ENCODE measurements around the gene KANSL1L. TPM values are rescaled to one million over a fixed set of nuclear protein-coding genes. Genes with fewer than 3 reads are reported as not detected.

Gene KANSL1L
- polyA plus RNA-seq, 1 experiment = 8.9 TPM

DNA sequence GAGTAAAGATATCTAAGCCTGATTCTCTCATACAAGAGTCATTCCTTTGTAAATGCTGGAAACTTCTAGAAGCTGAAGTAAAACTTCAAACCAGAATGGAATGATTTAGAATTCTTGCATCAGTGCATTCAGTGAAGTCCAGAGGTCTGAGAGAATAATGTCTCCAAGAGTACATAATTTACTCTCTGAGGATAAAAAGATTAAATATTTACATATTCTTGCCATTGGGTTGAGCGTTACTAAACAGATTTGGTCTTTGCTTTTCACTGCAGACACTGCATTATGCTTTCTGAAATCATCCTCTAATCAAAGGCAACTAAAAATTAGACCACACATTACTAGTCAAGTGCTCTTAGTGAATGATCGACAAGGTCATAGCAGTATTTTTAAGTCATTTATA is 26.5 kb upstream of the KANSL1L start:
- DNase-seq (ENCODE audit: low read depth, low spot score) = no peak
- Histone ChIP-seq H3K27me3 (ENCODE audit: control insufficient read depth, insufficient read depth, low read length) (no peaks in the 10 kb centered on the region), H3K9me3 (ENCODE audit: control insufficient read depth, insufficient read depth, low read length) (no peaks in the 10 kb centered on the region), H3K27ac (ENCODE audit: low read depth, low read length) (no peak overlapping the region), H3K4me3 (ENCODE audit: low read depth, low read length) (no peak overlapping the region)
- POLR2A ChIA-PET = interaction anchor here (0.6 kb wide), 1 partner anchor 20 kb away, joined by 9 read pairs; no protein-coding TSS in a partner anchor
- TF ChIP-seq, protein P1, sequence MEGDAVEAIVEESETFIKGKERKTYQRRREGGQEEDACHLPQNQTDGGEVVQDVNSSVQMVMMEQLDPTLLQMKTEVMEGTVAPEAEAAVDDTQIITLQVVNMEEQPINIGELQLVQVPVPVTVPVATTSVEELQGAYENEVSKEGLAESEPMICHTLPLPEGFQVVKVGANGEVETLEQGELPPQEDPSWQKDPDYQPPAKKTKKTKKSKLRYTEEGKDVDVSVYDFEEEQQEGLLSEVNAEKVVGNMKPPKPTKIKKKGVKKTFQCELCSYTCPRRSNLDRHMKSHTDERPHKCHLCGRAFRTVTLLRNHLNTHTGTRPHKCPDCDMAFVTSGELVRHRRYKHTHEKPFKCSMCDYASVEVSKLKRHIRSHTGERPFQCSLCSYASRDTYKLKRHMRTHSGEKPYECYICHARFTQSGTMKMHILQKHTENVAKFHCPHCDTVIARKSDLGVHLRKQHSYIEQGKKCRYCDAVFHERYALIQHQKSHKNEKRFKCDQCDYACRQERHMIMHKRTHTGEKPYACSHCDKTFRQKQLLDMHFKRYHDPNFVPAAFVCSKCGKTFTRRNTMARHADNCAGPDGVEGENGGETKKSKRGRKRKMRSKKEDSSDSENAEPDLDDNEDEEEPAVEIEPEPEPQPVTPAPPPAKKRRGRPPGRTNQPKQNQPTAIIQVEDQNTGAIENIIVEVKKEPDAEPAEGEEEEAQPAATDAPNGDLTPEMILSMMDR (IDR thresholded peaks at IDR 0.05; ENCODE audit: low read depth, low read length) = no peak
- CTCF ChIA-PET = interaction anchor here (1.3 to 5.7 kb wide), 10 partner anchors 10 to 773 kb away, joined by 3 to 121 read pairs (median 10); partner anchors contain the start of gene MAP2

DNA sequence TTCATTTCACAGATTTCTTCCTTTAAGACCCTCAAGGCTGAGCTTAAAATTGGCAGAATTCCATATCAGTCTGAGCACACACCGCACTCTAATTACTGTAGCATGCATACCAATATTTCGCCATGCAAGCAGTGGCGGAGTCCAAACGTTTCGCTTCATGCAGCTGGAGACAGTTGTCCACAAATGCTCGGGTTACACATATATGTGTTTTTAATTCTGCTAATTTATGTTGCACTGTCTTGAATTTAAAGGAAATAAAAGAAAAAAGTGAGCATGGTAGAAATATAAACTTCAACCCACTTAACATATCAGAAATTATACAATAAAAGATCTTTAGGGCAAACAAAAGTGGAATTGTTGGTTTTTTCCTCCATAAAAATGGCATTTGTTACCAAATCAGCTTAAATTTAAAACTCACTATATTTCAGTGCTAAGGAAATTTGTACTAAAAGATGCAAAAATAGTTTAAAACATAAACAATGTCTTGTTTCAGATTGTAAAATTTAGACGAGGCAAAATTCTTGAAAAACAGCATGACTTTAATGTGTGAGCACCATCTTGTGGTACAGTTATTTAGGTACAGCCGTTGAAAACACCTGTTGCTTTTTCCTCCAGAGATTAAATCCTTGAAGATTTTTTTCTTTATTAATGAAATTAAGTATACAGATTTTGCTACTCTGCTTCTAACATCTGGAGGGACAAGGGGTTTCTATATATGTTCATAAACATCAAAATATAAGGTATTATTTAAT is 24.1 kb upstream of the KANSL1L start:
- no peak overlapping the region for H3K27ac ChIP-seq (ENCODE audit: low read depth, low read length)
- H3K27me3 ChIP-seq (ENCODE audit: control insufficient read depth, insufficient read depth, low read length) = no peaks in the 10 kb centered on the region
- DNase-seq (ENCODE audit: low read depth, low spot score) = no peak
- no peaks in the 10 kb centered on the region for H3K9me3 ChIP-seq (ENCODE audit: control insufficient read depth, insufficient read depth, low read length)
- ChIA-PET POLR2A (no interaction called here), CTCF (interaction anchor here (0.5 to 5.7 kb wide), 44 partner anchors 9 to 1800 kb away, joined by 3 to 121 read pairs (median 4); partner anchors contain the start of gene KANSL1L)
- H3K4me3 ChIP-seq (ENCODE audit: low read depth, low read length) = peak overlapping the region; percentile 14; the same call in 1 of the 2 replicates
- TF ChIP-seq, protein P1 (IDR thresholded peaks at IDR 0.05; ENCODE audit: low read depth, low read length) = peak; percentile 64

DNA sequence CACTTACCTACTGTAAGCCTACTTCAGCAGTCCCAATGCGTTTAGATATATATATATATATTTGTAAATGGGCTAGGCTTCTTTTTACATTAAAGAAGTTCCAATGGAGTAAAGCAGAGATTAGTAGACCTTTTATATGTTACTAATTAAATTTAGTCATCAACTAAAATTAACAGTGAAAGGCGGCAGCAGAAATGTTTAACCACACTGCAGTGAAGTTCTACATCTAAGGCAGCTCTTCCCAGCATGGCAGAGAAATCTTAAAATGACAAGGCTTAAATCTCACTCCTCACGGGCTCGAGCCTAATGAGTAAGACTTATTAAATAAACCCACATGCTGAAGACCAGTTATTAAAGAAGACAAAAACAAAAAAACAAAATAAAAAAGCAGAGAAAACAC is 19.1 kb upstream of the KANSL1L start:
- H3K9me3 ChIP-seq (ENCODE audit: control insufficient read depth, insufficient read depth, low read length) = no peaks in the 10 kb centered on the region
- DNase-seq (ENCODE audit: low read depth, low spot score) = no peak
- CTCF ChIA-PET = interaction anchor here (0.8 to 1.4 kb wide), 3 partner anchors 9 to 213 kb away, joined by 3 to 4 read pairs (median 3); no protein-coding TSS in a partner anchor
- no peak overlapping the region for H3K27ac ChIP-seq (ENCODE audit: low read depth, low read length)
- POLR2A ChIA-PET = no interaction called here
- TF ChIP-seq, protein P1 (IDR thresholded peaks at IDR 0.05; ENCODE audit: low read depth, low read length) = no peak
- H3K4me3 ChIP-seq (ENCODE audit: low read depth, low read length) = no peak overlapping the region
- H3K27me3 ChIP-seq (ENCODE audit: control insufficient read depth, insufficient read depth, low read length) = peaks cover 4% of the 10 kb centered on the region

DNA sequence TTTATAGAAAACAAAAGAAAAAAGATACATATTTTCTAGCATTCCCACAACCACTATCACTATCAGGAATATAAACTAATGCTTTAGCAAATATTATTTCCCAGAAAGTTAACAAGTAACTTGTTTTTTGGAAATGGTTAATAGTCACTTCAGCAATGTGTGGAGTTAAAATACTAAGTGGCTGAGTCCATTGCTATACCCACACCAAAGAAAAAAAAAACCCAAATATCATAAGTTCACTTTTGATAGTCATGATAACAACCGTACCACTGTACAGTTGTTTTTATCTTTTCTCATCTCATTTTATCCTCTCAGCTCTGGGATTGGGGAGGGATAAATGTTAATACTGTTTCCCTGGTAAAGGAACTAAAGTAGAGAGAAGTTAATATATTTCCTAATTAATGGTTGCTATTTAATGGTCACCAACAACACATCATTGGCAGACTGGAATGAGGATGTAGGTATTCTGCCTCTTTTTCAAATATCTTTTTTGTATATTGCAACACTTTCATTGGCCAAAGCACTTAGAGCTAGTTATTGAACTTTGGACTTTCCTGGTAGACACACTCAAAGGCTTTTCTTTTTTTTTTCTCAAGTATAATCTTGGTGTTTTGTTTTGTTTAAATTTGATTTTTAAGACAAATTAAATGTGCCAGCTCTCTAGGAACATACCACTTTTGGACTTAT is 18.4 kb upstream of the KANSL1L start:
- H3K9me3 ChIP-seq (ENCODE audit: control insufficient read depth, insufficient read depth, low read length) = no peaks in the 10 kb centered on the region
- ChIA-PET CTCF (interaction anchor here (0.6 to 1.5 kb wide), 4 partner anchors 9 to 633 kb away, joined by 3 read pairs; no protein-coding TSS in a partner anchor), POLR2A (no interaction called here)
- H3K27me3 ChIP-seq (ENCODE audit: control insufficient read depth, insufficient read depth, low read length) = peaks cover 4% of the 10 kb centered on the region
- H3K27ac ChIP-seq (ENCODE audit: low read depth, low read length) = no peak overlapping the region
- TF ChIP-seq, protein P1 (IDR thresholded peaks at IDR 0.05; ENCODE audit: low read depth, low read length) = no peak
- no peak for DNase-seq (ENCODE audit: low read depth, low spot score)
- H3K4me3 ChIP-seq (ENCODE audit: low read depth, low read length) = no peak overlapping the region

Data from AG04450 (cell line).